HepG2 (cell line): ENCODE data around the gene PLEKHG2. TPM values are rescaled to one million over a fixed set of nuclear protein-coding genes. Genes with fewer than 3 reads are reported as not detected.

Experiments
- AKAP8 ChIP-seq: sonication (generic); formaldehyde crosslinking; IDR thresholded peaks from 2 replicates; pipeline ENCODE4 v1.5.1; 2020; ENCODE audit warnings: mild to moderate bottlenecking, missing genetic modification reagents
- ARID4A ChIP-seq: sonication (generic); formaldehyde crosslinking; IDR thresholded peaks from 2 replicates; pipeline ENCODE4 v1.5.0; 2020; ENCODE audit warnings: mild to moderate bottlenecking, missing genetic modification reagents, borderline replicate concordance
- FOXJ3 ChIP-seq: sonication (generic); formaldehyde crosslinking; IDR thresholded peaks from 2 replicates; pipeline ENCODE4 v1.4.0; 2020; ENCODE audit warnings: missing genetic modification reagents, mild to moderate bottlenecking, borderline replicate concordance
- GFI1 ChIP-seq: sonication (generic); formaldehyde crosslinking; IDR thresholded peaks from 2 replicates; pipeline ENCODE4 v1.5.0; 2020; ENCODE audit warnings: missing genetic modification reagents, mild to moderate bottlenecking, borderline replicate concordance
- HBP1 ChIP-seq: IDR thresholded peaks from 2 replicates; pipeline ENCODE4 v1.6.1; 2016; ENCODE audit warnings: low read depth, control low read depth
- HNRNPL ChIP-seq: fragments of 200-400 bp; formaldehyde crosslinking; IDR thresholded peaks from 2 replicates; pipeline ENCODE4 v1.6.1; 2017; ENCODE audit warnings: mild to moderate bottlenecking, low read depth, low read length
- ISL2 ChIP-seq: sonication (generic); formaldehyde crosslinking; IDR thresholded peaks from 2 replicates; pipeline ENCODE4 v1.5.0; 2020; ENCODE audit warnings: missing genetic modification reagents
- ISX ChIP-seq: sonication (generic); formaldehyde crosslinking; conservative IDR thresholded peaks from 2 replicates; pipeline ENCODE4 v1.5.0; 2020; ENCODE audit warnings: missing genetic modification reagents
- NFATC3 ChIP-seq: sonication (generic); formaldehyde crosslinking; IDR thresholded peaks from 2 replicates; pipeline ENCODE4 v1.5.1; 2020; ENCODE audit warnings: mild to moderate bottlenecking, missing genetic modification reagents
- NFE2L1 ChIP-seq: sonication (generic); formaldehyde crosslinking; IDR thresholded peaks from 2 replicates; pipeline ENCODE4 v1.4.0; 2020; ENCODE audit warnings: missing genetic modification reagents, mild to moderate bottlenecking, borderline replicate concordance
- NR2F1 ChIP-seq, 2 experiments: fragments of 450-650 bp in 1 of 2; formaldehyde crosslinking in 1 of 2; IDR thresholded peaks; 2 replicates each; pipeline versions ENCODE4 v1.5.0 to v1.6.1; 2016 to 2020; ENCODE audit warnings: mild to moderate bottlenecking in 1 of 2, missing compliant biosample characterization in 1 of 2, missing genetic modification reagents in 1 of 2, moderate library complexity in 1 of 2
- PHB2 ChIP-seq: fragments of 450-650 bp; IDR thresholded peaks from 2 replicates; pipeline ENCODE4 v1.6.1; 2018; ENCODE audit not compliant: partially characterized antibody
- PHF8 ChIP-seq: sonication (generic); formaldehyde crosslinking; IDR thresholded peaks from 2 replicates; pipeline ENCODE4 v1.5.0; 2020; ENCODE audit warnings: missing genetic modification reagents
- POLR2AphosphoS5 ChIP-seq: IDR thresholded peaks from 2 replicates; pipeline ENCODE4 v1.6.1; 2012; ENCODE audit warnings: low read depth, low read length
- RELA ChIP-seq: sonication (generic); formaldehyde crosslinking; IDR thresholded peaks from 2 replicates; pipeline ENCODE4 v1.4.0; 2020; ENCODE audit warnings: missing genetic modification reagents
- SAP130 ChIP-seq: IDR thresholded peaks from 2 replicates; pipeline ENCODE4 v1.6.1; 2016; ENCODE audit warnings: low read depth
- SMARCE1 ChIP-seq: fragments of 450-650 bp; IDR thresholded peaks from 2 replicates; pipeline ENCODE4 v1.6.1; 2017; ENCODE audit warnings: borderline replicate concordance
- STAT6 ChIP-seq: sonication (generic); formaldehyde crosslinking; IDR thresholded peaks from 2 replicates; pipeline ENCODE4 v1.4.0; 2020; ENCODE audit warnings: missing genetic modification reagents, mild to moderate bottlenecking, borderline replicate concordance
- YEATS2 ChIP-seq: sonication (generic); formaldehyde crosslinking; IDR thresholded peaks from 2 replicates; pipeline ENCODE4 v1.4.0; 2020; ENCODE audit warnings: missing genetic modification reagents, borderline replicate concordance
- ZFY ChIP-seq: sonication (generic); formaldehyde crosslinking; IDR thresholded peaks from 2 replicates; pipeline ENCODE4 v1.4.0; 2020; ENCODE audit warnings: missing genetic modification reagents
- ZKSCAN1 ChIP-seq: fragments of 150-350 bp; IDR thresholded peaks from 2 replicates; pipeline ENCODE4 v1.6.1; 2014; ENCODE audit warnings: low read length
- ZNF264 ChIP-seq: sonication (generic); formaldehyde crosslinking; IDR thresholded peaks from 2 replicates; pipeline ENCODE4 v1.4.0; 2020; ENCODE audit warnings: missing genetic modification reagents
- ZNF644 ChIP-seq: IDR thresholded peaks from 2 replicates; pipeline ENCODE4 v1.6.1; 2016; ENCODE audit warnings: low read depth
- ZNF782 ChIP-seq: sonication (generic); formaldehyde crosslinking; IDR thresholded peaks from 2 replicates; pipeline ENCODE4 v1.4.0; 2020; ENCODE audit warnings: missing genetic modification reagents, mild to moderate bottlenecking, borderline replicate concordance
- ZNF792 ChIP-seq: IDR thresholded peaks from 2 replicates; pipeline ENCODE4 v1.6.1; 2016
- polyA plus RNA-seq, 8 experiments: library from polyadenylated mRNA; depleted of rRNA in 3 of 8; stranded (reverse) in 7 of 8; unstranded in 1 of 8; fragments of >200 nt; fragmentation: Illumina TruSeq in 4 of 8; extraction: Trizol in 4 of 8; gene quantifications; 2 replicates each; pipeline versions ENCODE4 v1.2.1 to v1.2.3, GENCODE V29; 2011 to 2016; ENCODE audit warnings: low read depth in 4 of 8, missing spikeins in 1 of 8, mixed read lengths in 1 of 8; ENCODE audit not compliant: insufficient read depth in 1 of 8
- total RNA-seq, 5 experiments: library from RNA; depleted of rRNA; stranded (reverse); fragments of >200 nt; fragmentation: Illumina TruSeq; extraction: Trizol; gene quantifications; 2 replicates each; pipeline ENCODE4 v1.2.3, GENCODE V29; 2016; ENCODE audit warnings: low read depth in 1 of 5

The PLEKHG2 gene
- total and polyA plus RNA-seq, 2 of the 13 experiments (the other 11 are each of a cell fraction or from before 2014, with no cell fraction given), result 3.6 to 6.8 TPM

GRCh38 chr19:39413911-39414608 lies 1.6 kb downstream of the PLEKHG2 start (continued):
- no peak for TF ChIP-seq HNRNPL
- no peak for TF ChIP-seq AKAP8 (CRISPR knock-in tag)
- TF ChIP-seq GFI1 (CRISPR knock-in tag), result no peak
- no peak for TF ChIP-seq YEATS2 (CRISPR knock-in tag)
- no peak for TF ChIP-seq ZNF782 (CRISPR knock-in tag)
- no peak for TF ChIP-seq NFATC3 (CRISPR knock-in tag)
- TF ChIP-seq SMARCE1, result no peak
- TF ChIP-seq NR2F1 (CRISPR knock-in tag; IDR thresholded peaks at IDR 0.05), result no peak
- no peak for TF ChIP-seq RELA (CRISPR knock-in tag)
- no peak for TF ChIP-seq ZNF792 (CRISPR knock-in tag)
- peak; percentile 57 for TF ChIP-seq SAP130 (CRISPR knock-in tag)
- TF ChIP-seq HBP1 (CRISPR knock-in tag), result no peak
- TF ChIP-seq ZFY, result no peak
- TF ChIP-seq ZKSCAN1, result no peak
- TF ChIP-seq FOXJ3 (CRISPR knock-in tag), result no peak
- TF ChIP-seq ISX (CRISPR knock-in tag), result no peak
- TF ChIP-seq STAT6 (CRISPR knock-in tag), result no peak
- 0 out of 2 replicates have a peak, but pooled peaks have one; percentile 33 for TF ChIP-seq NFE2L1 (CRISPR knock-in tag)
- no peak for TF ChIP-seq PHB2
- TF ChIP-seq PHF8 (CRISPR knock-in tag), result no peak
- no peak for TF ChIP-seq POLR2AphosphoS5
- TF ChIP-seq ARID4A (CRISPR knock-in tag), result peak; percentile 31; the same call in 1 of the 2 replicates
- no peak for TF ChIP-seq ZNF644 (CRISPR knock-in tag)
- TF ChIP-seq ISL2 (CRISPR knock-in tag), result no peak
- TF ChIP-seq ZNF264 (CRISPR knock-in tag), result no peak
